ENCODE data around the gene INHBB.
"Not testable (repeated sequence)": the region's sequence is repeated elsewhere in the genome, so short reads cannot be mapped to it uniquely, and the experiment has no call there.

INHBB gene

GRCh38 chr2:120316528-120317179, 29.3 kb upstream of the INHBB start:
- DNase-seq: no peak

DNA sequence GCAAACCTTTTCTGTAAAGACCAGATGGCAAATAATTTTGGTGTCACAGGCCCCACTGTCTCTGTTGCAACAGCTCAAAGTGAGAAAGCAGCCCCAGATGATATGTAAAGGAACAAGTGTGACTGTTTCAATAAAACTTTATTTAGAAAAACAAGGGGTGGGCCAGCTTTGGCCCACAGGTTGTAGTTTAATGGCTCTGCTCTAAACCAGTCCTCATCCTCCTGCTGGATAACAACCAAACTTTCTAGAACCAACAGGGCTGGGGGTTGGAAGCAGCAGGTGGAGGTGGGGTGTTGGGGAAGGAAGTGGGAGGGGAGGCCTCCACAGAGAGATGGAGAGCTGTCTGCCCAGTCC, 28.8 kb upstream of the INHBB start:
- no peak for DNase-seq

DNA sequence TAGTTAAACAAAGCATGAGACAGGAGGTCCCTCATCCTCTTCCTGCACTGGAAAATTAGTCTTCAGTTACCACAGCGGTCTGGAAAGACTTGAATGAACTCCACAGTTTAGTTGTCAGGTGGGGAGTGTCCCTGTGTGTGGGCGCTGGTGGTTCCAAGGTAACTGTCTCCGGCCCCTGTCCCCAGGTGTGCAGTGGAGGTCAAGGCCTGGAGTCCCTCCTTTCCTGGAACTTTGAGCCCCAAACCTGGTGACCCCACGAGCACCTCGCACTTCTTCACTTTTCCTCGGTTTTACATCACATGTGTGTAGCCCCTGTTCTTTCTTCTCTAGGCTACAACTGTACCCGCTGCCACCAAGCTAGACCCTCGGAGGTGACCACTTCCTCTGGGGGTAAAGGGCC, 28.0 kb upstream of the INHBB start:
- DNase-seq: no peak

GRCh38 chr2:120318626-120319025, 27.3 kb upstream of the INHBB start:
- DNase-seq: no peak

DNA sequence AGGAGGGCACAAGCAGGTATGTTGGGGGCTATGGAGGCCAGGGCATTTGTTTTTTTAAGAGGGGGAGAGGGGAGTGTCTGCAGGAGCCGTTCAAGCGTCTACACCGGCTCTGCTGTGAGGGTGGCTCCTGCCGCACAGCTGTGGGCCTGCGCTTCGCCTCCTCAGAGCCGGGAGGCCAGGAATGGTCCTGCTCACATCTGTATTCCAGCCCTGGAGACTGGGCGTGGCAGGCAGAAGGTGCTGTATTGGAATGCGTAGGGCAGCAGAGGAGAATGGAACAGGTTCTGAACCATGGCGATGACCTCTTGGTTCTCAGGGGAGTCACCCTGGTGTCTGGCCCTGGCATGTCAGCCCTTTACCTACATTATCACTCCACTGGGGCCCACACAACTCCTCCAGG, 26.8 kb upstream of the INHBB start:
- no peak for DNase-seq

DNA sequence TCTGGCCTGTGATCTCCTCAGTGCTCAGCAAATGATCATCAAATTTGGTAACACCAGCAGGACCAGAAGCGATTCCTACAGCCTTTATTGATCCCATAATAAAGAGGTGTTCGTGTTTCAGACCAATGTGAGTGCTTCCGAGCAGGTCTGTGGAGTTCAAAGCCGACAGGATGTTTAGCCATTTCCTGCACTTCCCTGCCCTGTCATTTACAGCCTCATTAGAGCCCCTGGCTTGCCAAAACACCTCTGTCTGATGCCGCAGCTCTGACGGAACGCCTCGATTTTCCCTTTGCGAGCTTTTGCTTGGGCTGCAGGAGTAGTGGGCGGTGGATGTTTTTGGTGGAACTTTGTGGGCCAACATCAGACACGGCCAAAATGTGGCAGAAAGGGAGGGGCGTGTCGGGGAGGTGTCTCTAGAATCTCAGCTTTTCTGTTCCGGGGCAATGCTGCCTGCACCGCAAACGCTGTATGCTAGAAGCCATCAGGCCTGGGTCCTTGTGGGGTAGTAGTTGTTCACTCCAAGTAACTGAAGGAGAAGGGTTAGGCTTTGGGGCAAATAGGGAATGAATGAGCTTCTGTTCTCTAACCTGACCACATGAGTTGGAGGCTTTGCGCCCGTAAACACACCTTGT, 26.1 kb upstream of the INHBB start:
- no peak for DNase-seq

DNA sequence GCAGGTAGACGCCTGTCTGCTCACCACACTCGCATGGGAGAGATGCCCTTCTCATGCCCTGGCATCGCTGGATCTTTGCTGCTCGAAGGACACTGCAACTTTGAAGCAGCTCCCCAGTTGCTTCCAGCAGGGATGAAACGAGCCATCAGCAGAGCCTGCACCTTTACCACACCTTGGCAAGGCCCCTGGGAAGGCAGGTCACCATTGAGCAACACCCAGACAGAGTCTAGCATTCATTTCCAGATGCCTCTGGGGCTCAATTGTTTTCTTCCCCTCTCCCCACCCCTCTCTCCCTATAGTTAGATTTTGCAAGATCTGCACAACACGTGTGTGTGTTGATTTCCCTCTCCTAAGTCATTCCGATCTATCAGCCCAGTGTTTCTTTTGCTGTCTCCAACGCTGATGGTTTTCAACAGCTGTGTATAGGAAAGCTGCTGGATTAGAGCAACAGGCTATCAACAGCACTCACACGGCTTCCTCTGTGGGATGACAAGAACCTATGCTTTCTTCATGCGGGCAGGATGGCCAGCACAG, 25.6 kb upstream of the INHBB start:
- no peak for DNase-seq

DNA sequence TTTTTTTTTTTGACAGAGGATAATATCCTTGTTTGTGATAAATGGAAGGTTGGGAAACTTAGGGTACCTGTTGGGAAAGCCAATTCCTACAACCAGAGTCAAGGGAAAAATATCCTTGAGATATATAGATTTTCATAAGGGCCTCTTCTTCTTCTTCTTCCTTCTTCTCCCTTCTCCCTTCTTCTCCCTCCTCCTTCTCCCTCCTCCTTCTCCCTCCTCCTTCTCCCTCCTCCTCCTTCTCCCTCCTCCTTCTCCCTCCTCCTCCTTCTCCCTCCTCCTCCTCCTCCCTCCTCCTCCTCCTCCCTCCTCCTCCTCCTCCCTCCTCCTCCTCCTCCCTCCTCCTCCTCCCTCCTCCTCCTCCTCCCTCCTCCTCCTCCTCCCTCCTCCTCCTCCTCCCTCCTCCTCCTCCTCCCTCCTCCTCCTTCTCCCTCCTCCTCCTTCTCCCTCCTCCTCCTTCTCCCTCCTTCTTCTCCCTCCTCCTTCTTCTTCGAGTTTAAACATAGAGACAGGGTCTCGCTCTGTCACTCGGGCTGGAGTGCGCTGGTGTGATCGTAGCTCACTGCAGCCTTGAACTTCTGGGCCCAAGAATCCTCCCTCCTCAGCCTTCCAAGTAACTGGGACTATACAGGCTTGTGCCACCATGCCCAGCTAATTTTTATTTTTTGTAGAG, 24.9 kb upstream of the INHBB start:
- not testable (repeated sequence) for DNase-seq

DNA sequence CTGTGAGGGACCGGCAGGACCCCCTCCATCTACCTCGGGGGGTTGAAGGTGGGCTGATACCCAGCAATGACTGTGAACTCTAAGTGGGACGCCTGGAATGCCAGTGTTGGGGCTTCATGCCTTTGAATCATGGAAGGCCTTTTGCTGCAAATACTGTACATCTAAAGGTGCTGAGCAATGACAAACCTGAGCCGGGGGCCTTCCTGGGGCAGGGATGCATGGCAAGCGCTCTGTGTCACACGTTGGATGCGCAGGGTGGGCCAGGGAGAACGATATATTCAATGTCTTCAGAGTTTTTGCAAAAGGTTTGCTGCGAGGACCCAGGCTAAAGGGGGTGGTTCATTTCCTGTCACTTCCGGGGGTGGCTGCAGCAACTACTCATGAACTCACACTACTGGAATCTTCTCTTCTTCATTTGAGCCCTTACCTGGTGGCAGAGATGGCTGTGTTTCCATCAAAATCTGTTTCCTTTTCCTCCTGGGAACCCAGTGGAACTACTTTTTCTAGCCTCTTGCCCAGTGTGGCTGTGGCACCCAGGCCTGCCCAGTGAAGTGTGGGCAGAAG, 24.1 kb upstream of the INHBB start:
- DNase-seq: no peak

DNA sequence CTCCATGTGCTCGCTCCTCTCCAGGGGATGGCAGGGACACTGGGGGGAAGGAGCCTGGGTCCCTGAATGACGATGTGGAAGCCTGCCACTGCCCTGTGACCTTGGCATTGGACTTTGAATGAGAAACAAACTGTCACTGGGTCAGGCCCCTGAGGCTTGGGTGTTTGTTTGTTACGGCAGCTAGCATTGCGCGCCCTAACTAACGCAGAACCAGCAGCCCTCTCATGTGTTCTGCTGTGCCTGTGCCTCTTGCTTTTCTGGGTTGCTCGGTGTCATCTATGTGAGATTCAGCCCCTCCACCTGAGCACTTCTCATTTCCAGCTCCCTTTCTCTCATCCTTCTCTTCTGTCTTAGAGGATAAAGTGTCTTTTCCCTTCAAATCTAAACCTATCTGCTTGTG, 23.6 kb upstream of the INHBB start:
- DNase-seq: no peak

GRCh38 chr2:120323214-120323613, 22.7 kb upstream of the INHBB start:
- no peak for DNase-seq

DNA sequence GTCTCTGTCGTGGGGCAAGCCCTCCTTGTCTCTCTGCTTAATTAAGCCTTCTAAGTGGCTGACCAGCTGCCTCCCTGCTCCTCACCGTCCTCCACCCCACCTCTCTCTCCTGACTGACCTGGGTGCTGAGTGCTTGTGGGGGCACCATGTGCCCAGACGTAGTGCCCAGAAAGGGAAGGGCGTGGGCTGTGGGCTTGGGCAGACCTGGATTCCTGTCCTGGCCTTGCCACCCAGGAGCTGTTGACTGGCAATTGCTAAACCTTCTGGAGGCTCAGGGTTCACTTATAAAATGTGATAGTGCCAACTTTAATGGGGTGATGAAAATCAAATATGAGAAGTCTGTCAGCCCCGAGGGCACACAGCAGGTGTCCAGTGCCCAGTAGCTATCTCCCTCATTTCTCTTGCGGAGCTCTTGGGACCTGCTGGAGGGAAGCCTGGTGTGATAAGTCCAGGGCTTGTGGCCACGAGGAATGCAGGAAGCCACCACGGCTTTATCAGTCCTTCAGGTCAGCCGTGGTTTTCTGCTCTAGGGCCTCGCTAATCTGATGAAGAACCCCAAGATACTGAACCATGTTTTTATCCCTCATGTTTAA, 22.0 kb upstream of the INHBB start:
- no peak for DNase-seq

- DNase-seq: no peak
Observed at GRCh38 chr2:120324933-120325332, 21.0 kb upstream of the INHBB start.

- DNase-seq: no peak
Observed at GRCh38 chr2:120326066-120326465, 19.9 kb upstream of the INHBB start.

- no peak for DNase-seq
Observed at GRCh38 chr2:120330946-120331822, 14.8 kb upstream of the INHBB start.

DNA sequence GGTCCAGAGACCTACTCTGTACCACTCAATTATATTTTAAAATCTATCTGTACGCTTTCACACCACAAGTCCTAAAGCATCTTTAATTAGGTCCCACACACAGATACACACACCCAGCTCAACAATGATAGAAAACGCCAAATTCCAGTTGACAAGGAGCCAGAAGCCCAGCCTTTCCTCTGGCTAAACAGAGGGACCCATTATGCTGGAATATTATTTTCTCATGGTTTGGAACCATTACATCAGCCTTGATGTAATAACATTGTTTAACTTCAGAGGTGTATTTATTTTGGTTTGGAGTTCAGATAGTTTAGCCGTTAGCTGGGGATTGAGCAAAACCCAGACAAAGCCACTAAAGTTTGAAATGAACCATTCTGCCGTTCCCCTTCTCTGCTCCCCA, 14.0 kb upstream of the INHBB start:
- no peak for DNase-seq

- DNase-seq: no peak
Observed at GRCh38 chr2:120332384-120332783, 13.6 kb upstream of the INHBB start.

GRCh38 chr2:120334068-120334467, 11.9 kb upstream of the INHBB start:
- no peak for DNase-seq

GRCh38 chr2:120336749-120337148, 9.2 kb upstream of the INHBB start:
- no peak for DNase-seq

- DNase-seq: no peak
Observed at GRCh38 chr2:120338015-120338414, 7.9 kb upstream of the INHBB start.

GRCh38 chr2:120341977-120342376, 4.0 kb upstream of the INHBB start:
- DNase-seq: no peak

GRCh38 chr2:120342446-120342845, 3.5 kb upstream of the INHBB start:
- no peak for DNase-seq

DNA sequence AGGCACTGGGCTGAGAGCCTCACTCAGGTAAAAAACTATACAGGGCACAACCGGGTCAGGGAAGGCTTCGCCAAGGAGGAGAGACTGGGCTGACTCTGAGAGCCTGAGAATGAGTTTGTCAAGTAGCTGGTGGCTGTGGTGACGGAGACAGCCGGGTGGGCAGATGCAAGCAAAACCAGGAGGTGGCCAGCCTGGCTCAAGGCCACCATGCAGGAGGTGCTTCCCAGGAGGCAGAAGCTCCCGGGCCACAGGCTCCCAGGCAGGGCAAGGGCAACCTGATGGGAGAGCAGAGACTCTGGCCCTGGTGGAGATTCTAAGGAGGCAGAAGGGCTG, 2.9 kb upstream of the INHBB start:
- no peak for DNase-seq
